A172 (cell line): ENCODE measurements around the gene TPRX1. TPM values are rescaled to one million over a fixed set of nuclear protein-coding genes. Genes with fewer than 3 reads are reported as not detected.

Source experiments
- total RNA-seq: library from RNA; depleted of rRNA; stranded (reverse); fragments of >200 nt; shearing (Covaris generic); gene quantifications from 2 replicates; pipeline ENCODE4 v1.2.3, GENCODE V29; 2014; rRNA removed

Gene TPRX1
- total RNA-seq, 1 experiment from 2014 or later: not detected

Other genes with a start within 250 kb of the TPRX1 start
- not detected in 2 replicates for gene ZNF541, start 231.4 kb downstream of the TPRX1 start, total RNA-seq
- 0.79 TPM in 1 of 2 replicates, not detected in the other for gene BICRA, start 195.4 kb downstream of the TPRX1 start, total RNA-seq
- gene EHD2, start 91.1 kb downstream of the TPRX1 start, total RNA-seq: 24.0 and 28.6 TPM in 2 replicates
- 20.2 and 41.3 TPM in 2 replicates for gene NOP53, start 59.0 kb downstream of the TPRX1 start, total RNA-seq
- gene SELENOW, start 25.8 kb downstream of the TPRX1 start, total RNA-seq: 152 and 179 TPM in 2 replicates
- not detected in 2 replicates for gene CRX, start 17.4 kb upstream of the TPRX1 start, total RNA-seq
- gene TPRX2, start 54.7 kb upstream of the TPRX1 start, total RNA-seq: not detected in 2 replicates
- gene SULT2A1, start 81.8 kb upstream of the TPRX1 start, total RNA-seq: not detected in 2 replicates
- not detected in 2 replicates for gene BSPH1, start 187.6 kb upstream of the TPRX1 start, total RNA-seq
- gene ELSPBP1, start 190.1 kb upstream of the TPRX1 start, total RNA-seq: not detected in 2 replicates
- not detected in 2 replicates for gene CABP5, start 239.5 kb upstream of the TPRX1 start, total RNA-seq